A549 (cell line): Measurements from ENCODE around the gene TRPC5OS. TPM values are rescaled to one million over a fixed set of nuclear protein-coding genes. Genes with fewer than 3 reads are reported as not detected.

Experiments used
- ATAC-seq, 2 experiments: fragments of 200-7000 bp in 1 of 2; fragments of >200 bp in 1 of 2; cut with Nextera tagmentation in 1 of 2; cut with Tn5 transposase in 1 of 2; 3 replicates each; pipeline versions ENCODE4 v1.8.0 to v1.9.1; 2018 to 2020; ENCODE audit warnings: mild to moderate bottlenecking in 1 of 2, moderate library complexity in 1 of 2
- CTCF ChIA-PET: fragments of 300-600 bp; sonication (Branson Sonifier 250); formaldehyde crosslinking; extraction: SDS; loops from one replicate; lab custom pipeline; 2021; ENCODE audit warnings: antibody characterized with exemption, inconsistent platforms; lab: Yijun Ruan, JAX
- POLR2A ChIA-PET: fragments of 350-600 bp; formaldehyde crosslinking; extraction: SDS; loops from one replicate; lab custom pipeline; 2021; ENCODE audit warnings: antibody characterized with exemption, inconsistent platforms; lab: Yijun Ruan, JAX
- DNase-seq, 2 experiments: peaks; one replicate each; pipeline versions ENCODE4 v3.0.0 to v3.0.0-alpha.2; 2011 to 2016; ENCODE audit warnings: low read depth in 1 of 2, low spot score in 1 of 2
- FAIRE-seq: peaks from 2 replicates; lab custom pipeline; 2011; peaks lifted over from hg19 to GRCh38; lab: Jason Lieb, UNC
- H3K27ac ChIP-seq, 2 experiments: fragments of >200 bp; sonication (Bioruptor Twin); formaldehyde crosslinking; 3 replicates each; pipeline ENCODE4 v1.5.1; 2016 to 2017
- H3K4me1 ChIP-seq: fragments of >200 bp; sonication (Bioruptor Twin); formaldehyde crosslinking; 3 replicates; pipeline ENCODE4 v1.6.1; 2016
- H3K4me2 ChIP-seq: fragments of >200 bp; sonication (Bioruptor Twin); formaldehyde crosslinking; 3 replicates; pipeline ENCODE4 v1.6.1; 2016
- H3K4me3 ChIP-seq: fragments of >200 bp; sonication (Bioruptor Twin); formaldehyde crosslinking; 3 replicates; pipeline ENCODE4 v1.5.1; 2016
- H3K9me3 ChIP-seq: fragments of >200 bp; sonication (Bioruptor Twin); formaldehyde crosslinking; 3 replicates; pipeline ENCODE4 v1.6.1; 2016
- CEBPB ChIP-seq, 2 experiments: fragments of >200 bp in 1 of 2; sonication (Bioruptor Twin) in 1 of 2; formaldehyde crosslinking in 1 of 2; IDR thresholded peaks; 2 replicates each; pipeline ENCODE4 v1.6.1; 2012 to 2016
- CHD2 ChIP-seq: fragments of 150-350 bp; IDR thresholded peaks from 2 replicates; pipeline ENCODE4 v1.6.1; 2014; ENCODE audit warnings: low read length; ENCODE audit not compliant: partially characterized antibody
- EP300 ChIP-seq, 2 experiments: fragments of >200 bp; sonication (Bioruptor Twin); formaldehyde crosslinking; IDR thresholded peaks; 2 replicates in 1 of 2; 3 replicates in 1 of 2; pipeline ENCODE4 v1.6.1; 2016 to 2017
- FOXS1 ChIP-seq: fragments of 250-450 bp; sonication (Bioruptor Pico); IDR thresholded peaks from 2 replicates; pipeline ENCODE4 v1.5.0; 2020; ENCODE audit warnings: mild to moderate bottlenecking, moderate library complexity
- HES2 ChIP-seq: fragments of >200 bp; sonication (Bioruptor Twin); formaldehyde crosslinking; IDR thresholded peaks from 2 replicates; pipeline ENCODE4 v1.6.1; 2016
- HEYL ChIP-seq: fragments of 250-450 bp; sonication (Bioruptor Pico); IDR thresholded peaks from 2 replicates; pipeline ENCODE4 v1.8.0; 2021; ENCODE audit warnings: mild to moderate bottlenecking, moderate library complexity
- HOXA7 ChIP-seq: fragments of 250-450 bp; sonication (Bioruptor Pico); IDR thresholded peaks from 2 replicates; pipeline ENCODE4 v1.5.0; 2020; ENCODE audit warnings: mild to moderate bottlenecking, moderate library complexity
- HOXB13 ChIP-seq: fragments of 250-450 bp; sonication (Bioruptor Pico); IDR thresholded peaks from 2 replicates; pipeline ENCODE4 v1.5.0; 2020; ENCODE audit warnings: low read depth, mild to moderate bottlenecking, moderate library complexity
- MAZ ChIP-seq: fragments of 150-350 bp; IDR thresholded peaks from 2 replicates; pipeline ENCODE4 v1.6.1; 2014; ENCODE audit warnings: antibody characterized with exemption, low read depth, low read length, borderline replicate concordance
- NFE2L2 ChIP-seq: fragments of 150-350 bp; conservative IDR thresholded peaks from 2 replicates; pipeline ENCODE4 v1.6.1; 2014; ENCODE audit warnings: low read length
- NPAS2 ChIP-seq: fragments of 250-450 bp; sonication (Bioruptor Pico); IDR thresholded peaks from 2 replicates; pipeline ENCODE4 v1.8.0; 2022; ENCODE audit warnings: mild to moderate bottlenecking, moderate library complexity, borderline replicate concordance
- PHF8 ChIP-seq: fragments of 200-600 bp; sonication (generic); IDR thresholded peaks from 2 replicates; pipeline ENCODE4 v1.6.1; 2016; ENCODE audit warnings: low read depth, mild to moderate bottlenecking, antibody characterized with exemption, moderate library complexity, borderline replicate concordance
- REST ChIP-seq: fragments of 200-600 bp; sonication (generic); IDR thresholded peaks from 2 replicates; pipeline ENCODE4 v1.6.1; 2016; ENCODE audit warnings: antibody characterized with exemption, mild to moderate bottlenecking, moderate library complexity
- TP53 ChIP-seq: fragments of 250-450 bp; sonication (Bioruptor Pico); IDR thresholded peaks from 2 replicates; pipeline ENCODE4 v1.5.0; 2021; ENCODE audit warnings: mild to moderate bottlenecking, moderate library complexity
- ZFP36 ChIP-seq: fragments of 450-650 bp; IDR thresholded peaks from 2 replicates; pipeline ENCODE4 v1.6.1; 2014; ENCODE audit warnings: borderline replicate concordance; ENCODE audit not compliant: partially characterized antibody
- ZNF302 ChIP-seq: fragments of 250-450 bp; sonication (Bioruptor Pico); IDR thresholded peaks from 2 replicates; pipeline ENCODE4 v1.9.0; 2021; ENCODE audit warnings: inconsistent platforms, mild to moderate bottlenecking, moderate library complexity
- WGBS: methylation state at CpG from one replicate; pipeline ENCODE4 v1.1.6; 2017; ENCODE audit errors: missing lambda C conversion rate; 5-methylcytosine and 5-hydroxymethylcytosine counted together
- polyA plus RNA-seq, 4 experiments: library from polyadenylated mRNA; depleted of rRNA in 3 of 4; stranded (reverse); fragments of >200 nt; fragmentation: RNase III in 1 of 4; extraction: RNeasy Plus Mini Kit Qiagen cat#74134 plus additional on column Dnase treatment in 1 of 4; gene quantifications; 2 replicates in 3 of 4; 3 replicates in 1 of 4; pipeline ENCODE4 v1.2.3, GENCODE V29; 2011 to 2017
- TF ChIP-seq, protein P1 (sequence below): fragments of 450-650 bp; IDR thresholded peaks from 2 replicates; pipeline ENCODE4 v1.6.1; 2014; ENCODE audit warnings: antibody characterized with exemption
- TF ChIP-seq, protein P2 (sequence below): IDR thresholded peaks from 2 replicates; pipeline ENCODE4 v1.6.1; 2012
- TF ChIP-seq, protein P3 (sequence below): fragments of 250-450 bp; sonication (Bioruptor Pico); IDR thresholded peaks from 2 replicates; pipeline ENCODE4 v1.5.0; 2021; ENCODE audit warnings: mild to moderate bottlenecking, moderate library complexity, borderline replicate concordance
- TF ChIP-seq, protein P4 (sequence below): IDR thresholded peaks from 2 replicates; pipeline ENCODE4 v1.6.1; 2012; ENCODE audit warnings: low read depth, borderline replicate concordance

Gene TRPC5OS
- polyA plus RNA-seq, 2 of the 4 experiments (the other 2 are of a cell fraction) = not detected

DNA sequence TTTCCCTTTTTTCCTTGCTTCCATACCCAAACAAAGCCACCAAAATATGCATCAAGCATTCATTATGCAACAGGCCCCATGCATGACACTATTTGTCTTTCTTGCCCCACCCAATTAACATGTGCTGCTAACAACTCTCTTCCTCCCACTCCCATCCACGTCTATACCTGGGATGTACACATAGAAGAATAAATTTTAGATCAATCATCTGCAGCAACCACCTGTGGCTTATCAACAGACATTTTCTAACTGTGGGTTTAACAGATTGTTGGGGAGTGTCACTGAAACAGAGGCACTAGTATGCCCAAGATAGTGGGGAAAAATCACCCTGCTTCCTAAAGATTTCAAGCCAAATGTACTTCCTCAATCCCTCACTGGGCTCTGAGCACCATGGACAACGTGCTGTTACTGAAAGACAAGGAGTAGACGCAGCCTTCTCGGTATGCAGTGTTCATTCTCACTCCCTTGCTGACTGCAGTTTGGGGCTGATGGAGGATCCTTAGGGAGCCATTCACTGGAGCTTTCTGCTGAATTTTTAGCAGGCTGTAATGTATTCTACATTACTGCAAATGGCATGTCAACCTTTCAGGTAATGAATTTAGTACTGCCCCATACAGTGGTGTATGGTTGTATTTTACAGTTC is 28.4 kb upstream of the TRPC5OS start:
- Histone ChIP-seq H3K4me3 (no peak overlapping the region), H3K9me3 (no peaks in the 10 kb centered on the region), H3K4me1 (no peaks in the 10 kb centered on the region), H3K4me2 (no peak overlapping the region)
- ChIA-PET CTCF (no interaction called here), POLR2A (no interaction called here)
- no peak for ATAC-seq
- WGBS = 35% methylated on average over 4 of the region's 4 CpGs
- TF ChIP-seq REST (no peak), NPAS2 (CRISPR knock-in tag) (no peak), PHF8 (no peak), HOXB13 (CRISPR knock-in tag) (no peak)
- TF ChIP-seq, all 56 proteins: peak for 0
- H3K27ac ChIP-seq = no peak overlapping the region
- no peak for FAIRE-seq
- no peak for DNase-seq

- 6% methylated on average over 5 of the region's 5 CpGs for WGBS
- no peak overlapping the region for H3K4me2 ChIP-seq
- POLR2A ChIA-PET = no interaction called here
These were observed 27.4 kb upstream of the TRPC5OS start for GRCh38 chrX:111848541-111848940.

GRCh38 chrX:111850975-111851374 is 25.0 kb upstream of the TRPC5OS start:
- H3K27ac ChIP-seq = no peak overlapping the region
- ChIA-PET CTCF (no interaction called here), POLR2A (no interaction called here)
- no peak for ATAC-seq
- H3K4me3 ChIP-seq = no peak overlapping the region
- no peaks in the 10 kb centered on the region for H3K9me3 ChIP-seq
- TF ChIP-seq HEYL (CRISPR knock-in tag) (no peak), ZNF302 (CRISPR knock-in tag) (no peak), FOXS1 (CRISPR knock-in tag) (no peak), EP300 (IDR thresholded peaks at IDR 0.05) (no peak), CEBPB (IDR thresholded peaks at IDR 0.05) (no peak), TP53 (CRISPR knock-in tag) (no peak), NFE2L2 (no peak), ZFP36 (no peak), CHD2 (no peak), HES2 (no peak), MAZ (no peak), HOXA7 (CRISPR knock-in tag) (no peak)
- TF ChIP-seq, protein P1, sequence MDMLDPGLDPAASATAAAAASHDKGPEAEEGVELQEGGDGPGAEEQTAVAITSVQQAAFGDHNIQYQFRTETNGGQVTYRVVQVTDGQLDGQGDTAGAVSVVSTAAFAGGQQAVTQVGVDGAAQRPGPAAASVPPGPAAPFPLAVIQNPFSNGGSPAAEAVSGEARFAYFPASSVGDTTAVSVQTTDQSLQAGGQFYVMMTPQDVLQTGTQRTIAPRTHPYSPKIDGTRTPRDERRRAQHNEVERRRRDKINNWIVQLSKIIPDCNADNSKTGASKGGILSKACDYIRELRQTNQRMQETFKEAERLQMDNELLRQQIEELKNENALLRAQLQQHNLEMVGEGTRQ = no peak
- TF ChIP-seq, protein P2, sequence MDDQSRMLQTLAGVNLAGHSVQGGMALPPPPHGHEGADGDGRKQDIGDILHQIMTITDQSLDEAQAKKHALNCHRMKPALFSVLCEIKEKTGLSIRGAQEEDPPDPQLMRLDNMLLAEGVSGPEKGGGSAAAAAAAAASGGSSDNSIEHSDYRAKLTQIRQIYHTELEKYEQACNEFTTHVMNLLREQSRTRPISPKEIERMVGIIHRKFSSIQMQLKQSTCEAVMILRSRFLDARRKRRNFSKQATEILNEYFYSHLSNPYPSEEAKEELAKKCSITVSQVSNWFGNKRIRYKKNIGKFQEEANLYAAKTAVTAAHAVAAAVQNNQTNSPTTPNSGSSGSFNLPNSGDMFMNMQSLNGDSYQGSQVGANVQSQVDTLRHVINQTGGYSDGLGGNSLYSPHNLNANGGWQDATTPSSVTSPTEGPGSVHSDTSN = no peak
- TF ChIP-seq, protein P3, sequence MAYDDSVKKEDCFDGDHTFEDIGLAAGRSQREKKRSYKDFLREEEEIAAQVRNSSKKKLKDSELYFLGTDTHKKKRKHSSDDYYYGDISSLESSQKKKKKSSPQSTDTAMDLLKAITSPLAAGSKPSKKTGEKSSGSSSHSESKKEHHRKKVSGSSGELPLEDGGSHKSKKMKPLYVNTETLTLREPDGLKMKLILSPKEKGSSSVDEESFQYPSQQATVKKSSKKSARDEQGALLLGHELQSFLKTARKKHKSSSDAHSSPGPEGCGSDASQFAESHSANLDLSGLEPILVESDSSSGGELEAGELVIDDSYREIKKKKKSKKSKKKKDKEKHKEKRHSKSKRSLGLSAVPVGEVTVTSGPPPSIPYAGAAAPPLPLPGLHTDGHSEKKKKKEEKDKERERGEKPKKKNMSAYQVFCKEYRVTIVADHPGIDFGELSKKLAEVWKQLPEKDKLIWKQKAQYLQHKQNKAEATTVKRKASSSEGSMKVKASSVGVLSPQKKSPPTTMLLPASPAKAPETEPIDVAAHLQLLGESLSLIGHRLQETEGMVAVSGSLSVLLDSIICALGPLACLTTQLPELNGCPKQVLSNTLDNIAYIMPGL (CRISPR knock-in tag) = no peak
- H3K4me1 ChIP-seq = no peaks in the 10 kb centered on the region
- FAIRE-seq = peak; percentile 88
- H3K4me2 ChIP-seq = no peak overlapping the region
- no peak for DNase-seq

More at GRCh38 chrX:111848541-111848940, 27.4 kb upstream of the TRPC5OS start:
- Histone ChIP-seq H3K9me3 (no peaks in the 10 kb centered on the region), H3K4me3 (no peak overlapping the region), H3K4me1 (no peaks in the 10 kb centered on the region), H3K27ac (no peak overlapping the region)
- FAIRE-seq (no peak), ATAC-seq (no peak), DNase-seq (no peak)
- TF ChIP-seq CHD2 = no peak
- TF ChIP-seq, protein P4, sequence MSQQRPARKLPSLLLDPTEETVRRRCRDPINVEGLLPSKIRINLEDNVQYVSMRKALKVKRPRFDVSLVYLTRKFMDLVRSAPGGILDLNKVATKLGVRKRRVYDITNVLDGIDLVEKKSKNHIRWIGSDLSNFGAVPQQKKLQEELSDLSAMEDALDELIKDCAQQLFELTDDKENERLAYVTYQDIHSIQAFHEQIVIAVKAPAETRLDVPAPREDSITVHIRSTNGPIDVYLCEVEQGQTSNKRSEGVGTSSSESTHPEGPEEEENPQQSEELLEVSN = no peak
- CTCF ChIA-PET = no interaction called here
